Measurements from ENCODE around the gene RASGRP2.

RASGRP2 gene

GRCh38 chr11:64760759-64761420 is 16.9 kb upstream of the RASGRP2 start:
- no peak for TF ChIP-seq CTCF (IDR thresholded peaks at IDR 0.05; ENCODE audit: low read depth, low read length, missing control alignments)
- no peak overlapping the region for H3K4me3 ChIP-seq (ENCODE audit: low read depth, low read length)
- DNase-seq (ENCODE audit: low read depth): no peak

DNA sequence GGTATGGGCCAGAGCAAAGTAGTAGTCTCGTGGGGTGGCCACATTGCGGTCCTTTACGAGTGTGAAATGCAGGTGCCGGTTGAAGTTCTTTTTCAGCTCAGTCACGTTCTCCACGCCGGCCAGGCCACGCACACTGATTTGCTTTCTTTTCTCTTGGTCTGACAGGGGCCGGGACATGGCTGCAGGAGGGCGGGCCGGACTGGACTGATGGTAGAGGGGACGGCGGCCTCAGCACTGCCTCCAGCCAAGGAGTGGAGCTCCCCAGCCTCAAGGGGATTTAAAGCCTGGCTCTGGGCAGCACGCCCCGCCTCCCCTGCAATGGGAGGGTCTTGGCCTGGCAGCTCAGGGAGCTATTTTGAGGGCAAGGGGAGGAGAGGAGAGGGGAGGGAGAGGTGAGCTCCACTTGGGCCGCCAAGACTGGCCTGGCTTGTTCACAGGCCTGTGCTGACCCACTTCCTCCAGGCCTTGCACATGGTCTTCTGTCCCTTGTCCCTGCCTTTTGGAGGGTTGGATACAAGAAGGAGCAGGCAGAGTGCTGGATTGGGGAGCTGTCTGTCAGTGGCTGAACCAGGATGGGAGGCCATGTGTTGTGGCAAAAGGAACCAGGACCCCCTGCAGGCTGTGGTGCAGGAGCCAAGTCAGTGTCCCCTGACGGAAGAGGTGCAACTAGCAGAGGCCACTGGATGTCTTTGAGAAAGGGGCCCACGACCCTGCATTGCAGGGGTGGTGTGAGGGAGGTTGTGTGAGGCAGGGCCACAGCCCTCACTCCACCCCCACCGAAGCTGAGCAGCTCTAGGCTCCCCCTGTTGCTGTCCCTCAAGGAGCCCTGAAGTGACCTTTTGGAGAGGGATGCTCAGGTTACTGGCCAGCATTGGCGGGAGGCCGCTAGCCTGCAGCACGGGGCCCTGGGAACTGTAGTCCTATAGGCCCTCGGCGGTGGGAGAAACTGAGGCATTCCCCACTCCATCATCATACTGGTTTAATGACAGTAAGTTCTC is 16.1 kb upstream of the RASGRP2 start, which contains the start of gene PYGM:
TSS of gene PYGM (minus strand) at position 253 of the 998 bp plus-strand sequence. CDS start at position 177, 76 bp downstream.
- DNase-seq (ENCODE audit: low read depth): no peak
- H3K4me3 ChIP-seq (ENCODE audit: low read depth, low read length): no peak within 1 kb of the TSS
- TF ChIP-seq CTCF (IDR thresholded peaks at IDR 0.05; ENCODE audit: low read depth, low read length, missing control alignments): no peak

DNA sequence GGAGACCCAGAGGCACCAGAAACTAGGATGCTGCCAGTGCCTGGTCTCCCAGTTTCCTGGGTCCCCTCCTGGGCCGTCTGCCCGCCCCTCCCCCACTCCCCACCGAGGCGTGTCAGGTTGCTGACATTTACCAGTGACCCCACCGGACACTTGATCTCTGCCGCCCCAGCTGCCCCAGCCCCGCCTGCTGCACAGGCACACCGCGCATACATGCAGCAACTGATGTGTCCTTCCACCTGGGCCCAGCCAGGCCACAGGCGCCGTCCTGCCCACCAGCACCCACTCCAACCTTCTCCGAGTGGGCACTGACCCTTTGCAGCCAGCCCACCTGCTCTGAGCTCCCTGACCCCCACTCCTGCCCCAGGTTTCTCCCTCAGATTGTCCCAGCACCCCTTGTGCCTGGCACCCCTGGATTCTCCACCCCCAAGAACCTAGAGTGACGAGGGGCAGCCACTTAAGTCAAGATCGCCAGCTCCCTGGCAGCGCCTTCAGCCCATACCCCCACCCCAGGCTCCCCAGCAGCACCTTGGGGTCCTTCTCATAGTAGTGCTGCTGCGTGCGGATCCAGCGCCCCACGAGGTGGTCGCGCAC is 15.3 kb upstream of the RASGRP2 start:
- no peak for DNase-seq (ENCODE audit: low read depth)
- no peak overlapping the region for H3K4me3 ChIP-seq (ENCODE audit: low read depth, low read length)
- TF ChIP-seq CTCF (IDR thresholded peaks at IDR 0.05; ENCODE audit: low read depth, low read length, missing control alignments): no peak

- TF ChIP-seq CTCF (IDR thresholded peaks at IDR 0.05; ENCODE audit: low read depth, low read length, missing control alignments): no peak
- no peak for DNase-seq (ENCODE audit: low read depth)
- H3K4me3 ChIP-seq (ENCODE audit: low read depth, low read length): no peak overlapping the region
Measured at GRCh38 chr11:64758330-64759079, 14.6 kb upstream of the RASGRP2 start.

DNA sequence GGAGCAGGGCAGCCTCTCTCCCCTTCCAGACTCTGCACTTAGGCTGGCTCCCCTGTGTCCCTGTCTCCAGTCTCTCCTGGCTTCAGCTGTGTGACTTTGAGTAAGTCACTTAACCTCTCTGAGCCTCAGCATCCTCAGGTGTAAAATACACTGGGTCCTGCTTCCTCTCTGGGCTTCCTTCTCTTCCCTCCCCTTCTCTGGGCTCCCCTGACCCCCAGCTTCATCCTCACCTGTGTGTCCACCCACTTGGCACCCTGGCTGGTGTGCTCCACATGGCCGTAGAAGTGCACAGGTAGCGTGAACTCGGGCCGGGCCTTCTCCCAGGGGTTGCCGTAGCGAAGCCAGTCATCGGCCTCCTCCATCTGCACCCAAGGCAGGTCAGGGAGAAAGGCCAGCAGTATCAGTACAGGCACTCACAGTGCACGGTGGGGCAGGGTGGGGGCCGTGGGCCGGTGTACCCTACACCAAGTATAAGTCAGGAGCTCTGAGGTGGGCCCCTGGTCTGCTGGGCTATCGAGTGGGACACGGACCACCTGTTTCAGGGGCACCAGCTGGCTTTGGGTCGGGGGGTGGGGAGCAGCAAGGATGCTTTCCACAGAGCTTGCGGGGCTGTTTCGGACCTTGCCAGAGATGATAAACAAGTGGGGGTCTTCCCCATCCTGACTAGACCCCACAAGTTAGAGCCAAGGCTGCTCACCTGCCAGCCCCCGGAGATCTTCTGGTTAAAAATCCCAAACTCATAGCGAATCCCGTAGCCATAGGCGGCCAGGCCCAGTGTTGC is 13.8 kb upstream of the RASGRP2 start:
- DNase-seq (ENCODE audit: low read depth): no peak
- no peak for TF ChIP-seq CTCF (IDR thresholded peaks at IDR 0.05; ENCODE audit: low read depth, low read length, missing control alignments)
- H3K4me3 ChIP-seq (ENCODE audit: low read depth, low read length): no peak overlapping the region
